Measurements from ENCODE around the gene SLIT3.

DNA sequence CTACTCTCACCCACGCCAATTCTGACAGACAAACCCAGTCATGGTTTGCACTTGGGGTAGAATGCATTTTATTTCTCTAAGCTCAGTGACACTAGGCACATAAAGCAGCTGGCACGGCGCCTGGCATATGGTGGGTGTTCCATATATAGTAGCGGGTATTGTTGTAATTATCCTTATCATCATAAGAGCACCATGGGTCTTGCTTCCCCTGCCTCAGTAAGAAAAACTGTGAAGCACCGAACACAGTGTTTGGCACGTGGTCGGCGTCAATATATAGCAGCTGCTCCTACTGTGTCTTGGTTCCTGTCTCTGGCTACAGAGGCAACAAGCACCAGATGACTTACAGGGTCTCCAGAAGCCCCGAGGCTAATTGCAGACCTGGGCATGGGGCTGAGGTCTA is 527.7 kb downstream of the SLIT3 start:
- no peak for TF ChIP-seq POLR2A (IDR thresholded peaks at IDR 0.05)
- TF ChIP-seq, protein P1, sequence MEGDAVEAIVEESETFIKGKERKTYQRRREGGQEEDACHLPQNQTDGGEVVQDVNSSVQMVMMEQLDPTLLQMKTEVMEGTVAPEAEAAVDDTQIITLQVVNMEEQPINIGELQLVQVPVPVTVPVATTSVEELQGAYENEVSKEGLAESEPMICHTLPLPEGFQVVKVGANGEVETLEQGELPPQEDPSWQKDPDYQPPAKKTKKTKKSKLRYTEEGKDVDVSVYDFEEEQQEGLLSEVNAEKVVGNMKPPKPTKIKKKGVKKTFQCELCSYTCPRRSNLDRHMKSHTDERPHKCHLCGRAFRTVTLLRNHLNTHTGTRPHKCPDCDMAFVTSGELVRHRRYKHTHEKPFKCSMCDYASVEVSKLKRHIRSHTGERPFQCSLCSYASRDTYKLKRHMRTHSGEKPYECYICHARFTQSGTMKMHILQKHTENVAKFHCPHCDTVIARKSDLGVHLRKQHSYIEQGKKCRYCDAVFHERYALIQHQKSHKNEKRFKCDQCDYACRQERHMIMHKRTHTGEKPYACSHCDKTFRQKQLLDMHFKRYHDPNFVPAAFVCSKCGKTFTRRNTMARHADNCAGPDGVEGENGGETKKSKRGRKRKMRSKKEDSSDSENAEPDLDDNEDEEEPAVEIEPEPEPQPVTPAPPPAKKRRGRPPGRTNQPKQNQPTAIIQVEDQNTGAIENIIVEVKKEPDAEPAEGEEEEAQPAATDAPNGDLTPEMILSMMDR (IDR thresholded peaks at IDR 0.05): no peak
- TF ChIP-seq EP300 (IDR thresholded peaks at IDR 0.05): no peak

All from suprapubic skin (tissue), 3 donors.